H7 (cell line): ENCODE data around the gene PTPRCAP. TPM values are rescaled to one million over a fixed set of nuclear protein-coding genes. Genes with fewer than 3 reads are reported as not detected.

ENCODE experiments used
- DNase-seq: peaks from one replicate; pipeline ENCODE4 v3.0.0; 2012
- H3K27me3 ChIP-seq: 2 replicates; pipeline ENCODE4 v1.6.0; 2011; ENCODE audit warnings: mild to moderate bottlenecking, low read length; ENCODE audit not compliant: control insufficient read depth, insufficient read depth
- H3K36me3 ChIP-seq: replicated peaks from 2 replicates; pipeline ENCODE4 v1.5.1; 2011; ENCODE audit warnings: low read length; ENCODE audit not compliant: control insufficient read depth, insufficient read depth
- H3K4me3 ChIP-seq: 2 replicates; pipeline ENCODE4 v1.5.1; 2011; ENCODE audit warnings: low read depth, mild to moderate bottlenecking, control low read depth, low read length, moderate library complexity; ENCODE audit not compliant: insufficient read depth
- total RNA-seq: library from RNA; depleted of rRNA; stranded (reverse); fragments of >200 nt; shearing (Covaris generic); gene quantifications from 2 replicates; pipeline ENCODE4 v1.2.3, GENCODE V29; 2014

Gene PTPRCAP
- total RNA-seq, 1 experiment from 2014 or later: 2.6 TPM

DNA sequence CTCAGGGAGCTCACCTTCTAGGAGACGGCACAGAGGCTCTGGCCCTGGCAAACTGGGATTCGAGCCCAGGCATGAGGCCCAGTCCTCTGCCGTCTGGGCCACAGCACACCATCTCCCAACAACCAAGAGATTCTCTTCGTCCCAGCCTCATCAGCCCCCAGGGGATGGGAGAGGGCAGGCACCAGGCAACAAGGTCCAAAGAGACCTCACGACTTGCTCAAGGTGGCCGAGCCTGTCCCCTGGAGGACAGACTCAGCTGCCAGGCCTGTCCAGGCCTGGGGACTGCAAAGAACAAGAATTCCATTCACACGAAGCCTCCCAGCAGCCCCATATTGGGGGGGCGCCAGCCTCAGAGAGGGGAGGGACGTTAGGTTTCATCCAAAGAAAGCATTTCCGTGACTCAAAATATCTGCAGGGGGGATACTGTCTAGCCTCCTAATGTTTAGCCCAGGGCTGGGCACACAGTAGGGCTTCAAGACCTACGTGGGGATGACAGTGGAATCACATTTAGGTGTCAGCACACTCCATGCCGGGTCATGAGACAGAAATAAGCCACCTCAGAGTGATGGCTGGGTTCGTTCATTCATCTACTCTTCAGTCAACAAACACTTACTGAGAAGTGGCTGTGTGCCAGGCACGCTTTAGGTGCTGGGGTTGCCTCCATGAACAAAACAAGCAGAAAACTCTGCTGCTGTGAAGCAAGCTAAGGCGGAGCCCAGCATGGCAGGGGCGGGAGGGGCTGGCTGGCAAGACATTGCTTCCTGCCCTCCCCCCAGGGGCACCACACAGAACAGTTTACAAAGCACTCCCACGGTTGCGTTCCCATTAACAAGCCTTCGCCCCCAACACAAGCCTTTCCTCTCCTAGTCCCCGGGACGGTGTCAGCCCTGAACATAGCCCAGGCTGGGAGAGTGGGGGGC, 20.8 kb downstream of the PTPRCAP start:
- DNase-seq: no peak
- Histone ChIP-seq H3K36me3 (no peaks in the 10 kb centered on the region), H3K4me3 (no peak overlapping the region), H3K27me3 (peaks cover 20% of the 10 kb centered on the region)

DNA sequence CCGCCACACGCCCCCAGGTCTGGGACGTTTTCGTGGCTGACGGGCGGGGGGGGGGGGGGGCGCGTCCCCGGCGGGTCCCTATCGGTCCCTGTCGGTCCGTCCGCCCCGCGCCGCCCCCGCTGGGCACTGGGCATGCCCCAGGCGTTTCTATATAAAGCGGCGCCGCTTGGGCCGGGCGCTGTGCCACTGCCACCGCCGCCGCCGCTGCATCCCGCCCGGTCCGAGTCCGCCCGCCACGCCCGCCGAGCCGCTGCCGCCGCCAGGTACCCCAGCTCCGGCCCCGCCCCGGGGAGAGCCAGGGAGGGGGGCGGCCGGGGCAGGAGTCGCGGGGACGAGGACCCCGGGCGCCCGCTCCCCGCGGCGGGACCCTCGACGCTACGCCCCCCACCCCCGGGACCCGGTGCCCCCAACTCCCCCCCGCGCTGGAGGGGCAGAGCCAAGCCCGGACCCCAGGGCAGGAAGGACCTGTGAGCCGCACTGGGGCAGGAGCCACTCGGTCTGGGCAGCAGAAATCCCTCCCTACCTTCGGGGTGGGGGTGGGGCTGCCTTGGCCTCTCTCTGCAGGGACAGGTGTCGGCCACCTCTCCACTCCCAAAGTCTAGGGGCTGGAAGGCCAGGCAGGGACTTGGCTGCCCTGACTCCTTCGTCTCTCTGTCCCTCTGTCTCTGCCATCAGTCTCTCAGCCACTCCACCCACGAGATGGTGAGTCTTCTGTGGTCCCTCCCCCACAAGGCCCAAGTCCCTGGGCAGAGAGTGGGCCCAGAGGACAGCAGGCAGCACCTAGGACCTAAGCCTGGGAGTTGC, 21.8 kb downstream of the PTPRCAP start, which contains the start of gene CARNS1:
TSS of gene CARNS1 (plus strand) at position 178 of the 804 bp plus-strand sequence. CDS start at position 700, 522 bp downstream.
- peak; percentile 90 for DNase-seq
- H3K27me3 ChIP-seq: peaks cover 20% of the 10 kb centered on the region
- H3K36me3 ChIP-seq: no peaks in the 10 kb centered on the region
- peak within 1 kb of the TSS; percentile 30 for H3K4me3 ChIP-seq

DNA sequence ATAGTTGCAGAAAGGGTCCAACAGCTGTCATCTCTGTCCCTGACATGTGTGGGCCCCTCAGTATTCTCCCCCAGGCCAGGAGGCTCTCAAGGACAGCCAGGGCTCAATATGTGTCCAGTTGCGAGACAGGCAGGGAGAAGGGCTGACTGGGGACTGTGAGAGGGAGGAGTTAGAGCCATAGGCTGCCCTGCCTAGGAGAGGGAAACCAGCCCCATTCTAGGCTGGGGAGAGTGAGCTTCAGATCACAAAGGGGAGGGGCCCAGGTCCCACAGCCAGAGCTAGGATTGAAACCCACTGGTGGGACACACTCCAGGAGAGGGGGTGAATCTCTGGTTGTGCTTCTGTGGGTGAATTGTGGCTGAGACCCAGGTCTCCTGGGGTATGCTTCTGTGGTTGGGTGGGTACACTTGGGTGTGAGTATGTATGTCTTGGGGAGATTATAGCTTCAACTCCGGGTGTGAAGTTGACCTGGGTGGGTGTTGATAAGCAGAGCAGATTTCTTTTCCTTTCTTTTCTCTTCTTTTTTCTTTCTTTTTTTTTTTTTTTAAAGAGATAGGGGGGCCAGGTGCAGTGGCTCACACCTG, 24.1 kb downstream of the PTPRCAP start:
- Histone ChIP-seq H3K27me3 (peaks cover 13% of the 10 kb centered on the region), H3K36me3 (no peaks in the 10 kb centered on the region), H3K4me3 (no peak overlapping the region)
- no peak for DNase-seq

DNA sequence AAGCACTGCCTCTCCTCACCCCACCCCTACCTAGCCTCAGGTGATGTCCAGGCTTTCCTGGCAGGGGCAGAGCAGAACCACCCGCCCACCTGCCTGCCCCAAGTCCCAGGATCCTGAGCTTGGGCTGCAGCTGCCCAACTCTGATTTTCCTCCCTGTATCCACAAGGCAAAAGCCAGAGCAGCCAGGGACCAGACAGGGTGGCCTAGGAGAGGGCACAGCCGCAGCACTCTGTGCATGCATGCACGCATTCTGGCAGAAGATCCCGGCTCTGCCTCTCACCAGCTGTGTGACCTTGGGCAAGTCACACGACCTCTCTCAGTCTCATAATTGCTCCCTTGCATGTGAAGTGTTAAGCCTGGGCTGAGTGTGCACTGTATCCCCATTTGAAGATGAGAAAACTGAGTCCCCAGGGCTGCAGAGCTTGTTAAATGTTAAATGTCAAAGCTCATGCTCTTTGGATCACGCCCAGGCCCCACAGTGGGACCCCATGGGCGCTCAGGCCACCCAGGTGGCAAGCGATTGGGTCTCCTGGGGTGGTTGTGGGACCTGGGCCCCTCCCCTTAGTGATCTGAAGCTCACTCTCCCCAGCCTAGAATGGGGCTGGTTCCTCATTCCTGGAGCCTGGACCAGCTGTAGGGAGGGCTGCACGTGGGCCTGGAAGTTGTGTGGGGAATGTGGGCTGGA, 24.8 kb downstream of the PTPRCAP start:
- Histone ChIP-seq H3K27me3 (peaks cover 13% of the 10 kb centered on the region), H3K4me3 (no peak overlapping the region), H3K36me3 (no peaks in the 10 kb centered on the region)
- no peak for DNase-seq

DNA sequence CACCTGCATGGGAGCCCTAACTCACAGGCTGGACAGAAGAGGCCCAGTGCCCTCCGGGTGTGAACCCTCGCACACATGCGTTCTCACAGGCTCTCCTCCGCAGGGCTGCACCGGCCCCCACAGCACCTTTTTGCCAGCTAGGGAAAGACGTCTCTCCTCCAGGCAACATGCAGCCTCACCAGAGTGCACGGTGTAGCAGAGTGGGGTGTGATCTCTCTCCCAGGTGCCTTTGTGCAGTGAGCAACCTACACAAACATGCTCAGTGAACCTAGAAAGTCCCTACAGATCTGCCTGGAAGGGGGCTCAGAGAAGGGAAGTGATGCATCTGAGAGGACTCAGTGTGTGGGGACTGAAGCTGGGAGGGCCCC, 25.7 kb downstream of the PTPRCAP start:
- no peak overlapping the region for H3K4me3 ChIP-seq
- no peak for DNase-seq
- no peaks in the 10 kb centered on the region for H3K36me3 ChIP-seq
- H3K27me3 ChIP-seq: peaks cover 13% of the 10 kb centered on the region

DNA sequence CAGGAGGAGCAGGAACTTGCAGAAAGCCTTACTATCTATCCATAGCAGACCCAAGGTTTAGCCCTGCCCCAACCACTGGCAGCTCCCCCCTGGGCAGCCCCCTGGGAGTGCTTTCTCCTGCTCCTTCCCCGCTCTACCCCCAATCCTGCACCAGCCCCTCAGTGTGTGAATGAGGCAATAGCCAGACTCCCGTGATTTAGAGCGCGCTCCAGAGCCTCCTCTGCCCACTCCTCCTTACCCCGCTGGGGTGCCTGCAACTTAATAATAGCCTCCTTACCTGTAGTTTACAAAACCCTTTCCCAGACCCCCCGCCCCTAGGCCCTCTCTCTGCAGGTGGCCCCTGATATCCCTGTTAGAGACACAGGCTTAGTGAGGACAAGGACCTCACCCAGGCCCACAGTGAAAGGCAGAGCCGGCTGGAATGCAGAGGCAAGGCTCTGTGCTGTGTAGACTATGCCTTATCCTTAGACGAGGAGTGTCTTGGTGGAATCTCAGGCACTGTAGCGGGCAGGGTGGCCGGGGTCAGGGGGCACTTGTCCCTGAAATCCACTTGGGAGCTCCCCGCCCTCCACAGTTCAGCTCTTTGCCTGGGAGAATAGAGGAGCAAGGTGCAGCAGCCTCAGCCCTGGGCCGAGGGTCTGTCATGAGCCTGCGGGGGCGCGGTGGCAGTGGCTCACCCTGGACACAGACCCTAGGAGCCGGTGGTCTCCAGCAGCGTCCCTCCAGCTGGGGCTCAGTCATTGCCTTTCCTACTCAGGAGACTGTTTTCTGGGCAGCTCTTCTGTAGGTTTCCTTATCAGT, 26.3 kb downstream of the PTPRCAP start:
- Histone ChIP-seq H3K27me3 (peaks cover 13% of the 10 kb centered on the region), H3K4me3 (no peak overlapping the region), H3K36me3 (no peaks in the 10 kb centered on the region)
- no peak for DNase-seq

DNA sequence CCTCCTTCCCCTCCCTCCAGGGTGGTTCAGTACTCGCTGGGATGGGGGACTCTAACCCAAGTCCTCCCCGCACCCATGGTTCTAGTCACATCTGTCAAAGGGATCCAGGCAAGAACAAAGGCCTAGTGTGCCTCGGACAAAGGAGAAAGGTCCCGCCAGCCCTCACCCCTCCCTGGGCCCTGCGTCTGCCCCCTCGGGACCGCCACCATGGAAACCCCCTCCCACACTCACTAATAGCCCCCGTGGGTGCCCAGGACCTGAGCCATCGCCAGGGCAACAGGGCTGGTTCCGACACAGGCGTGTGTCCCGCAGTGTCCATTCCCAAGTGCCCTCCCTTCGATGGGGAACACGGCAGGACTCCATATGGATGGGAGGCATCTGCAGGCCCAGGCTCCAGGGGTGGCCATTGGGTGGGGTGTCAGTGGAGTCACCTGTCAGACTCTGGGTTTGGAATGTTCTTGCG, 27.1 kb downstream of the PTPRCAP start:
- no peak for DNase-seq
- H3K4me3 ChIP-seq: no peak overlapping the region
- peaks cover 11% of the 10 kb centered on the region for H3K27me3 ChIP-seq
- H3K36me3 ChIP-seq: no peaks in the 10 kb centered on the region

DNA sequence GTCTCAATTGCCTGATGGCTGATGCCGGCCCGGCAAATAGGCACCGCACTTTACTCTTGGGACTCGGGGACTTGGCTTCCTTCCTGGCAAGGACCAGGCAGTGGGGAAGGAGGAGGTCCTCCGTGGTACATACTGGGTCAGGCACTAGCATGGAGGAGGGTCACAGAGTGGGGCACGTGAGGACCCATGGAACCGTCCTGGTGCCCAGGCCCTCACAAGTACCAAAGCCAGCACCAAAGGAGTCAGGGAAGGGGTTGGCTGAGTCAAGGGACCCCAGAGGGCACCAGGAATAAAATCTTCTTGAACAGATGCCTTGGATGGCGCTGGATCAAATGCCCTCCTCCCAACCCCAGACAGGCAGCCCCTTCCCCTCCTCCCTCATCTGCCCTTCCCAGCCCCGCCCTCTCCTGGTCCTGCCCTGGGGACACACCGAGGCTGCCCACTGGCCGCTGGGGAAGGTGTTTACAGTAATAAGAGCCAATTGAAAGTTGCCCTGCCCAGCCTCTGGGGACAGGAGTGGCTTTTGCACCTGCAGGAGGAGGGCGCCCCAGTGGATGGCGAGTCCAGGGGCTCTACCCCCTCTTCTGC, 27.6 kb downstream of the PTPRCAP start:
- no peak overlapping the region for H3K4me3 ChIP-seq
- no peaks in the 10 kb centered on the region for H3K36me3 ChIP-seq
- peaks cover 7% of the 10 kb centered on the region for H3K27me3 ChIP-seq
- DNase-seq: peak; percentile 96

DNA sequence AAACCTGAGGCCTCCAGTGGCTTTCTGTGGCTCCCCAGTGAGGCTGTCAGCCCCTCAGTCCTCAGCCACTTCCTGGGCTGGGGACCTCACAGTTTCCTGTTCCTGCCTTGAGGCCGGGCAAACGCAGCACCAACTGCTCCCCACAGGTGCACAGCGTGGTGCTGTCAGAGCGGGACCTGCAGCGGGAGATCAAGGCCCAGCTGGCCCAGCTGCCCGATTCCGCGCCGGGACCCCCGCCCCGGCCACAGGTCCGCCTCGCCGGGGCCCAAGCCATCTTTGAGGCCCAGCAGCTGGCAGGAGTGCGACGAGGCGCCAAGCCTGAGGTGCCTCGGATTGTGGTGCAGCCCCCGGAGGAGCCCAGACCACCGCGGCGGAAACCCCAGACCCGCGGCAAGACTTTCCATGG, 28.2 kb downstream of the PTPRCAP start:
- Histone ChIP-seq H3K36me3 (no peaks in the 10 kb centered on the region), H3K27me3 (peaks cover 6% of the 10 kb centered on the region), H3K4me3 (no peak overlapping the region)
- DNase-seq: peak; percentile 73

DNA sequence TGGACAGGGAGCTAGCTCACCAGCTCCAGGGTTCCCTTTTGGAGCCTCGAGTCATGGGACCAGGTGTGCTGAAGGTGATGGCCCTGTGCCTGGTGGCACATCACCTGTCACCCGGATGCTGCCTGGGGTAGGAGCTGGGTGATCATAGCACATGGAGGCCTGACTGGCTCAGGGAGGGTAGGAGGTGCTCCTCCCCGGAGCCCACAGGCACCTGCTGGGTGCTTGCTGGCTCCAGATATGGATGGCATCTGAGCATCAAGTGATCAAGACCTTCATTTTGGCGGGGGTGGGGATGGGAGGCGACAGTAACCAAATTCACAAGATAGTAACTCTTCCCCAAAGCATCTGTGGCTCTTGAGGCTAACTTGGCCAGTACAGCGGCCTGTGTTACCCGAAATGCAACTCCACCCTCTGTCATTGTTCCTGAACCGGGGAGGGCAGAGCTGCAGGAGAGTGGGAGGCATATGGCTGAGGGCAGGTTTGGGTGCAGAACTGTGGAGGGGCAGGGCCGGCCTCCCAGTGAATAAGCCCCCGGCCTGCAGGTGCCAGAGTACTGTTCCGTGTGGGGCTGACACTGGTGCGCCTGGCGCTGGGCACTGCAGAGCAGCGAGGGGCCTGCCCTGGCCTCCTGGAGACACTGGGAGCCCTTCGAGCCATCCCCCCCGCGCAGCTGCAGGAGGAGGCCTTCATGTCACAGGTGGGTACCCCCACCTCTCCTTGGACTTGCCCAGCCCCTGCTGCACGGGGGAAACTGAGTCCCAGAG, 28.9 kb downstream of the PTPRCAP start:
- Histone ChIP-seq H3K27me3 (peaks cover 6% of the 10 kb centered on the region), H3K36me3 (no peaks in the 10 kb centered on the region), H3K4me3 (no peak overlapping the region)
- DNase-seq: no peak

DNA sequence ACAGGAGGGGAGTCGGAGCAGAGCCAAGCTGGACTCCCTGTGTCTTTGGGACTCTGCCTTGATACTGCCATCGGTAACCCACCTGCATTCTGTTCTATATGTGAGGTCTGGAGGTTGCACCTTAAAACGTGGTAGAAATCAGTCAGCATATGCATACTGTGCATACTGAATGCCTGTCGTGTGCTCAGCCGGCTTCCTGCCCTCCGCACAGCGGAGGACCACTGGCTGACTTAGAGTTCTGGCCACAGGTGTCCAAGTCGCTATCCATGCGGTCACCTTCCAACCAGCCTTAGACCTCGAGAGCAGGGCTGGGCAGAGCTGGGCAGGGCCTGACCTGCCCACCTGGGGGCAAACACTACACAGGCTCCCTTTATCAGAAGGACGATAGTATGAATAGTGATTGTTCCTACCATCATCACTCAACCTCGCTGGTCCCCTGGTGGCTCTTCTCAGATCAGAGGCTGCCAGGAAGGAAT, 29.8 kb downstream of the PTPRCAP start:
- Histone ChIP-seq H3K4me3 (no peak overlapping the region), H3K27me3 (peaks cover 6% of the 10 kb centered on the region), H3K36me3 (no peaks in the 10 kb centered on the region)
- no peak for DNase-seq

DNA sequence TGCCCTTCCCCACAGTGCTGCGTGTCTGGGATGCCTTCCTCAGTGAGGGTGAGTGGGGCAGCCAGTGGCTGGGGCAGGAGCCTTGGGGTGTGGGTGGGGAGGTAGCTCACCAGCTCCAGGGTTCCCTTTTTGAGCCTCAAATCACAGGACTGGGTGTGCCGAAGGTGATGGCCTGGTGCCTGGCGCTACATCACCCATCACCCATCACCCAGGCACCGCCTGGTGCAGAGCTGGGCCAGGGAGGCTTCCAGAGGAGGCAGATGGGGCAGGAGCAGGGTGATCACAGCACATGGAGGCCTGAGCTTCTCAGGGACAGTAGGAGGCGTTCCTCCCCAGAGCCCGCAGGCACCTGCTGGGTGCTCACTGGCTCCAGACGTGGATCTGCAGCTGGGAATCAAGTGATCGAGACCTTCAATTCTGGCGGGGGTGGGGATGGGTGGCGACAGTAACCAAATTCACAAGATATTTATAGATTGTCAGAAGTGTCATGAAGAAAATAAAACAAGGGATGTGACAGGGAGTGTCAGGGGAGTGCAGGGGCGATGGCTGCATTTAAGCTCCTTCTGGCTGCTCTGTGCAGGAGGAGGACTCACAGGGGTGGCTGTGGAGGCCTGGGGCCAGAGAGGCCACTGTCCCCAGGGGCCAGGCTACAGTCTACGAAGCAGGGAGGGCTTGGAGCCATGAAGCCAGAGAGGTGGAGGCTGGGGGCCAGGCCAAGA, 30.4 kb downstream of the PTPRCAP start:
- Histone ChIP-seq H3K4me3 (no peak overlapping the region), H3K36me3 (no peaks in the 10 kb centered on the region), H3K27me3 (peaks cover 5% of the 10 kb centered on the region)
- no peak for DNase-seq
